Measurements from ENCODE around the gene FMNL2.

FMNL2 gene

DNA sequence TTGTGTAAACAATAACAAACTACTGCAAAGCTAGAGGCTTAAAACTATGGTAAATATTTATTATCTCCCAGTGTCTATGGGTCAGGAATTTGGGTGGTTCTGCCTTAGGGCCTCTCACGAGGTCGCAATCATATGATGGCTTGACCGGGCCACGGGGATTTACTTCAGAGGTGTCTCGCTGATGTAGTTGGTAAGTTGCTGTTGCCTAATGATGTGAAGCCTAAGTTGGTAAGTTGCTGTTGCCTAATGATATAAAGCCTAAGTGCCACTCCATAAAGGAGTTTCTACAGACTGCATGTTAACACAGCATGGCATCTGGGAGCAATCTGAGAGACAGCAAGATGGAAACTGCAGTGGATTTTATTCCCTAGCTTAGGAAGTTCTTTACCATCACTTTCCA, 35.8 kb downstream of the FMNL2 start:
- Histone ChIP-seq H3K79me2 (ENCODE audit: insufficient read depth, low read length) (no peaks in the 10 kb centered on the region), H2AFZ (ENCODE audit: low read length) (no peak overlapping the region), H3K9me3 (ENCODE audit: low read length) (no peaks in the 10 kb centered on the region), H3K4me1 (ENCODE audit: insufficient read depth, low read length, severe bottlenecking) (no peaks in the 10 kb centered on the region), H3K27ac (ENCODE audit: low read depth, low read length, poor library complexity, severe bottlenecking) (no peak overlapping the region), H4K20me1 (ENCODE audit: insufficient read depth, low read length) (no peaks in the 10 kb centered on the region), H3K4me2 (ENCODE audit: low read length) (no peak overlapping the region), H3K9me2 (ENCODE audit: low read depth, low read length) (no peaks in the 10 kb centered on the region), H3K27me3 (ENCODE audit: insufficient read depth, low read length) (no peaks in the 10 kb centered on the region), H3K9ac (ENCODE audit: low read length) (no peak overlapping the region), H3K4me3 (ENCODE audit: low read depth, low read length, poor library complexity, severe bottlenecking) (no peak overlapping the region), H3F3A (ENCODE audit: insufficient read depth, low read length) (no peaks in the 10 kb centered on the region), H3K36me3 (ENCODE audit: insufficient read depth, low read length) (no peaks in the 10 kb centered on the region)
- TF ChIP-seq, protein P1, sequence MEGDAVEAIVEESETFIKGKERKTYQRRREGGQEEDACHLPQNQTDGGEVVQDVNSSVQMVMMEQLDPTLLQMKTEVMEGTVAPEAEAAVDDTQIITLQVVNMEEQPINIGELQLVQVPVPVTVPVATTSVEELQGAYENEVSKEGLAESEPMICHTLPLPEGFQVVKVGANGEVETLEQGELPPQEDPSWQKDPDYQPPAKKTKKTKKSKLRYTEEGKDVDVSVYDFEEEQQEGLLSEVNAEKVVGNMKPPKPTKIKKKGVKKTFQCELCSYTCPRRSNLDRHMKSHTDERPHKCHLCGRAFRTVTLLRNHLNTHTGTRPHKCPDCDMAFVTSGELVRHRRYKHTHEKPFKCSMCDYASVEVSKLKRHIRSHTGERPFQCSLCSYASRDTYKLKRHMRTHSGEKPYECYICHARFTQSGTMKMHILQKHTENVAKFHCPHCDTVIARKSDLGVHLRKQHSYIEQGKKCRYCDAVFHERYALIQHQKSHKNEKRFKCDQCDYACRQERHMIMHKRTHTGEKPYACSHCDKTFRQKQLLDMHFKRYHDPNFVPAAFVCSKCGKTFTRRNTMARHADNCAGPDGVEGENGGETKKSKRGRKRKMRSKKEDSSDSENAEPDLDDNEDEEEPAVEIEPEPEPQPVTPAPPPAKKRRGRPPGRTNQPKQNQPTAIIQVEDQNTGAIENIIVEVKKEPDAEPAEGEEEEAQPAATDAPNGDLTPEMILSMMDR (IDR thresholded peaks at IDR 0.05; ENCODE audit: low read length): no peak
- no peak for TF ChIP-seq EZH2 (IDR thresholded peaks at IDR 0.05; ENCODE audit: borderline replicate concordance, low read length)

DNA sequence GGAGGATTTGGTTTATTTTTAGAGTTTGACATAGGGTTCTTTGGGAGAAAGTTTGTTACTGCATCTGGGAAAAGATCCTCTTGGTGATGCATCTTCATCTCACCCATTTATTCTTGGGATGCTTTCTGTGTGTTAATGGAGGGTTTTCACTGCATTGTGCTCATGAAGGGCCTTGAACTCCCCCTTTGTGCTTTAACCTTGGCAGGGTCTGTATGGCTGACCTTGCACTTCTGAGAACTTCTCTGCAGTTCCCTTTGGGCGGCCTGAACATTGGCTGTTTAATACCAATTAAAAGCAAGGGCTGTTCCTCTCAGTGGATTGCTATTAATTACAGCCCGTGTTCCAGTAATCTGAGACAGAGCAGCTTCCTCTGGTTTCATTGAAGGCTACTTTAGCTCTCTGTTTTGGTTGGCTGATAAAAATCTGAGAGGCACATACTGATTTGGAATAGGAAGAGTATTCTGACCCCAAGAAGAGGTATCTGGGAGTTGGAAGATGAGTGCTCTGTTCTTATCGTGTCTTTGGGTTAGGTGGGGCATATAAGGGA, 37.5 kb downstream of the FMNL2 start:
- no peaks in the 10 kb centered on the region for H3K9me3 ChIP-seq (ENCODE audit: low read length)
- H3F3A ChIP-seq (ENCODE audit: insufficient read depth, low read length): no peaks in the 10 kb centered on the region
- H3K27me3 ChIP-seq (ENCODE audit: insufficient read depth, low read length): no peaks in the 10 kb centered on the region
- H3K4me3 ChIP-seq (ENCODE audit: low read depth, low read length, poor library complexity, severe bottlenecking): no peak overlapping the region
- H2AFZ ChIP-seq (ENCODE audit: low read length): no peak overlapping the region
- no peaks in the 10 kb centered on the region for H4K20me1 ChIP-seq (ENCODE audit: insufficient read depth, low read length)
- H3K4me1 ChIP-seq (ENCODE audit: insufficient read depth, low read length, severe bottlenecking): no peaks in the 10 kb centered on the region
- no peaks in the 10 kb centered on the region for H3K36me3 ChIP-seq (ENCODE audit: insufficient read depth, low read length)
- no peak overlapping the region for H3K9ac ChIP-seq (ENCODE audit: low read length)
- H3K27ac ChIP-seq (ENCODE audit: low read depth, low read length, poor library complexity, severe bottlenecking): no peak overlapping the region
- TF ChIP-seq, protein P1 (IDR thresholded peaks at IDR 0.05; ENCODE audit: low read length): no peak
- TF ChIP-seq EZH2 (IDR thresholded peaks at IDR 0.05; ENCODE audit: borderline replicate concordance, low read length): no peak
- no peak overlapping the region for H3K4me2 ChIP-seq (ENCODE audit: low read length)
- H3K9me2 ChIP-seq (ENCODE audit: low read depth, low read length): no peaks in the 10 kb centered on the region
- H3K79me2 ChIP-seq (ENCODE audit: insufficient read depth, low read length): no peaks in the 10 kb centered on the region

DNA sequence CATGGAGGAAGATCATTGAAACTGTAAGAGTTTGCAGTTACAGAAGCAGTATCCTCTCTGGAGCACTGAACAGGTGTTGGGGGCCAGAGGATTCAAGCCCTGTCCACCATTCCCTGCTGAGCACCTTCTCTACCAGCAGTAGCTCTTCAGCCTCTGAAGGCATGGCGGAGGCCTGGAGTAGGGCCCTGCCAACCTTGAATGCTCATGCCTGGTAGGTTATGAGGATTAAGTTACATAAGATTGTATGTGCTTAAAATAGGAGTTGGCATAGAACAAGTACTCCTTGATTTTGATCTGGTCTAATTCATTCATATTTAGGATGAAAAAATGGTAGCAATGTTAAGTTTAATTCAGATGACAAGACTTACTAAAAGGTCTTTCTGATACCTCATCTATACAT, 40.2 kb downstream of the FMNL2 start:
- H3K36me3 ChIP-seq (ENCODE audit: insufficient read depth, low read length): no peaks in the 10 kb centered on the region
- no peak overlapping the region for H3K27ac ChIP-seq (ENCODE audit: low read depth, low read length, poor library complexity, severe bottlenecking)
- H3K27me3 ChIP-seq (ENCODE audit: insufficient read depth, low read length): no peaks in the 10 kb centered on the region
- no peak overlapping the region for H2AFZ ChIP-seq (ENCODE audit: low read length)
- TF ChIP-seq, protein P1 (IDR thresholded peaks at IDR 0.05; ENCODE audit: low read length): no peak
- no peak for TF ChIP-seq EZH2 (IDR thresholded peaks at IDR 0.05; ENCODE audit: borderline replicate concordance, low read length)
- no peaks in the 10 kb centered on the region for H3K9me3 ChIP-seq (ENCODE audit: low read length)
- H3F3A ChIP-seq (ENCODE audit: insufficient read depth, low read length): no peaks in the 10 kb centered on the region
- H4K20me1 ChIP-seq (ENCODE audit: insufficient read depth, low read length): no peaks in the 10 kb centered on the region
- no peak overlapping the region for H3K4me2 ChIP-seq (ENCODE audit: low read length)
- H3K9me2 ChIP-seq (ENCODE audit: low read depth, low read length): no peaks in the 10 kb centered on the region
- no peak overlapping the region for H3K4me3 ChIP-seq (ENCODE audit: low read depth, low read length, poor library complexity, severe bottlenecking)
- no peak overlapping the region for H3K9ac ChIP-seq (ENCODE audit: low read length)
- no peaks in the 10 kb centered on the region for H3K4me1 ChIP-seq (ENCODE audit: insufficient read depth, low read length, severe bottlenecking)
- H3K79me2 ChIP-seq (ENCODE audit: insufficient read depth, low read length): no peaks in the 10 kb centered on the region
